ENCODE measurements around the gene TMEM242.

GRCh38 chr6:157265186-157265585 is 58.1 kb downstream of the TMEM242 start:
- TF ChIP-seq CTCF (conservative IDR thresholded peaks at IDR 0.05; ENCODE audit: low read length): no peak
- no peak for TF ChIP-seq EZH2phosphoT487 (IDR thresholded peaks at IDR 0.05; ENCODE audit: borderline replicate concordance)

All from Loucy (cell line).